Cerebellar nuclear complex (tissue), 1 donor: ENCODE data around the gene TMEM184B.

Experiments used
- DNase-seq, 2 experiments: peaks; one replicate each; lab custom pipeline; 2025; lab: John Stamatoyannopoulos, UW

Gene TMEM184B

GRCh38 chr22:38276166-38276565 lies 3.4 kb upstream of the TMEM184B start:
- DNase-seq = no peak

- peak in 1 of 2 experiments; percentile 26 for DNase-seq
Measured at GRCh38 chr22:38273135-38273826, 471 bp upstream of the TMEM184B start.

- DNase-seq = no peak
Measured at GRCh38 chr22:38271927-38272372, 860 bp downstream of the TMEM184B start.

- DNase-seq = no peak
Measured at GRCh38 chr22:38271101-38271500, 1.7 kb downstream of the TMEM184B start.

GRCh38 chr22:38270091-38270992 lies 2.5 kb downstream of the TMEM184B start:
- no peak for DNase-seq

- DNase-seq = no peak
Measured at GRCh38 chr22:38269466-38269865, 3.3 kb downstream of the TMEM184B start.

GRCh38 chr22:38267086-38267485 lies 5.7 kb downstream of the TMEM184B start:
- no peak for DNase-seq

GRCh38 chr22:38266120-38266519 lies 6.7 kb downstream of the TMEM184B start:
- DNase-seq = no peak

- no peak for DNase-seq
Measured at GRCh38 chr22:38264322-38264843, 8.4 kb downstream of the TMEM184B start.

GRCh38 chr22:38262051-38262795 lies 10.6 kb downstream of the TMEM184B start:
- DNase-seq = no peak

- DNase-seq = no peak
Measured at GRCh38 chr22:38260761-38261681, 11.8 kb downstream of the TMEM184B start.

- no peak for DNase-seq
Measured at GRCh38 chr22:38259370-38259769, 13.4 kb downstream of the TMEM184B start.

GRCh38 chr22:38258895-38259294 lies 13.9 kb downstream of the TMEM184B start:
- no peak for DNase-seq

GRCh38 chr22:38257650-38258250 lies 15.1 kb downstream of the TMEM184B start:
- DNase-seq = no peak

- no peak for DNase-seq
Measured at GRCh38 chr22:38257181-38257580, 15.6 kb downstream of the TMEM184B start.

- no peak for DNase-seq
Measured at GRCh38 chr22:38255697-38256096, 17.1 kb downstream of the TMEM184B start.

- no peak for DNase-seq
Measured at GRCh38 chr22:38251341-38251692, 21.5 kb downstream of the TMEM184B start.

GRCh38 chr22:38250643-38251340 lies 22.0 kb downstream of the TMEM184B start:
- no peak for DNase-seq

- DNase-seq = no peak
Measured at GRCh38 chr22:38249803-38250642, 22.8 kb downstream of the TMEM184B start.
